Stimulated activated CD8-positive, alpha-beta memory T cell treated with anti-CD3 and anti-CD28 coated beads, Interleukin-4, amount 100 ng/mL, for 48 hours (primary cell): Measurements from ENCODE around the gene CHEK1.
"Not testable (repeated sequence)": the region's sequence is repeated elsewhere in the genome, so short reads cannot be mapped to it uniquely, and the experiment has no call there.

Experiments used
- DNase-seq: peaks from one replicate; pipeline ENCODE4 v3.0.0-alpha.2; 2020

Gene CHEK1

DNA sequence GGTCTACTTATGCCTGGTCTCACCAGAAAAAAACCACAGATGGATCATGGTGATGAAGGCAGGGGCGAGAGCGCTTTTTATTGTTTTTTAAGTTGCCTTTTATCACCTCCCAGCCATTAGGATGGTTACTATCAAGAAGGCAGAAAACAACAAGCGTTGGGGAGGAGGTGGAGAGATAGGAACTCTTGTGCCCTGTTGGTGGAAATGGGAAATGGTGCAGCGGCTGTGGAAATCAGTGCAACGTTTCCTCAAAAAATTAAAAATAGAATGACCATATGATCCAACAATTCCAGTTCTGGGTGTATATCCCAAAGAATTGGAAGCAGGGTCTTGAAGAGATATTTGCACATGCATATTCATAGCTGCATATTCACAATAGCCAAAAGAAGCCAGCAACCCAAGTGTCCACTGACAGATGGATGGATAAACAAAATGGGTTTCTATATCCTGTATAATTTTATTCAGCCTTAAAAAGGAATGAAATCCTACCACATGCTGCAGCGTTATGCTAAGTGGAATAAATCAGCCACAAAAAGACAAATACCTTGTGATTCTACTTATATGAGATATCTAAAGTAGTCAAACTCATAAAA is 76.2 kb downstream of the CHEK1 start:
- DNase-seq = no peak

DNA sequence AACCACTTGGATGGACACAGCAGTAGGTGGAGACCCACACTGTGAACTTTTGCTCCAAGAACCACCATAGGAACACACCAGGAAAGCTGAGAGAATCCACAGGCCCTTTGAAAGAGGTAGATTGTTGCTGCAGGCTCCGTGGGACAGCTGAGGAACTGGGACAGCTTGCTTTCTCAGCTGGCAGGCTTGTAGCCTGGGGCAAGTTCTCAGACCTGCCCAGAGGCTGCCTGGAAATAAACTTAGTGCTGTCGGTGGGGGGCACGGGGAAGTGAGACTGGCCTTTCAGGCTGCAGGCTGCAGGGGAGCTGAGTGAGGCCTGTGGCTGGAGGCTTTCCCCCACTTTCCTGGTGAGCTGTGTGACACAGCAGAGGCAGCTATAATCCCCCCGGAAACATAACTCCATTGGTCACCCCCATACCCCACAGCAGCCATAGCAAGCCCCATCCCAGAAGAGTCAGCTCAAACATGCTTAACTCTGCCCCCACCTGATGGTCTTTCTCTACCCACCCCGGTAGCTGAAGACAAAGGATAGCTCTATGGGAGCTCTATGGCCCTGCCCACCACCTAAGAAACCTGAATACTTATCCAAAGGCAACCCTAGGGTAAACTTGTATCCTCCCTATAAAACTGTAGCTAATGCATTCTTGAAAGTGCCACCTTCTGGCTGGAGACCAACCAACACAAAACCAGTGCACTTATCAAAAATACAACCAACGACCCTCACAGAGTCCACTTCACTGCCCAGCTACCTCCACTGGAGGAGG is 77.1 kb downstream of the CHEK1 start:
- no peak for DNase-seq

- not testable (repeated sequence) for DNase-seq
These were observed 79.7 kb downstream of the CHEK1 start for GRCh38 chr11:125704686-125705085.

DNA sequence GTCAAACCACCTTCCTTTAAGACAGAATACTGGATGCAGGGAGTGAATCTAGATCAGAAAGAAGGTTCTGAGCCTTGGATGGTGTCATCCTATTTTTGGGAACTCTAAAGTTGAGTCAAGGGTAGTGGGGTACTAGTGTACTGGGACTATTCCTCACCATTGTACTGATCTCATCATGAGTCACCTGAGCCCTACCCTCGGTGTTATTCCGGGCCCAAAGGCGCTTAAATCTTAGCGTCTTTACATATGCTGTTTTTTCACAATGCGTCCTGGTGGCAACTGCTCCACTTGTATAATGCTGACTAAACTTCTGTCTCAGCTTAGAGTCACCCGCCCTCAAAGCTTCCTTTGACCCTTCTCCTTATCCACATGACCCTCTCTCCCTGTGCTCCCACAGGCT is 95.8 kb downstream of the CHEK1 start:
- DNase-seq = no peak

DNA sequence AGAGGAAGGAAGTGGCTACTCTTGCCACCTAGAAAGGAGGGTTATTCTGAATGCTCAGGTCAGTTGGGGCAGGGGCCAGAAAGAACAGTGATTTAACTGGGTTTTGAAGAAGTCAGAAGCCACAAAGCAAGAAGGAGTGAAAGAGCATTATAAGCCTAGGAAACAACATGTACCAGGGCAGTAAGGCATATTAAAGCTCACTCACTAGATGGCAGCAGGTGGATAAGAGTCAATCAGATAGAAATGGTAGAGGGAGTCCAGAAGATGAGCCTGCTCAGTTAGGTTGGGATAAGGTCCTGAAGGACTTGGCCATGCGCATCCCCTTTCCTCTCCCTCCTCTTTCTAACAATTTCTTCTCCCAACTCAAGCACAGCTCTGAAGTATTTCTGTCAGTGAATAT is 99.2 kb downstream of the CHEK1 start:
- no peak for DNase-seq
